ENCODE results near the gene SSH3.

SSH3 gene

GRCh38 chr11:67279589-67280340, 23.6 kb upstream of the SSH3 start:
- no peak for DNase-seq (ENCODE audit: low read depth in 2 of 2)

DNA sequence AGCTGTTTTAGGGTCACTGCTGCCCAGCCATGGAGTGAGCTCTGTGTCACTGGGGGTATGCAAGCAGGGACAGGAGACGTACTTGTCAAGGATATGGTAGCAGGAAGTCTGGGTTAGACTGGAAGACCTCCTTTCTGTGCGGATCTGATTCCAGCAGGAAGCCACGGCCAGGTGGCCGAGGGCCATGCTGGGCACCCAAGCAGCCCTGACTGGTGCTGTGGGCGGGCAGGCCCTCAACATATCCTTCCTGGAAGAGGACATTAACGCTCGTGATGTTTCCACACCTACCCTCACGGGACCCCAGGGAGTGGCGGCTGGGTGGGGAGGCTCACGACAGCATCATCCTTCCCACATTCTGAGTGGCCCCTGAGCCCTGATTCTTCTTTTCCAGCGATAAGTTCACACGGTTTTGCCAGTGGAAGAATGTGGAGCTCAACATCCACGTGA, 23.0 kb upstream of the SSH3 start:
- DNase-seq (ENCODE audit: low read depth in 2 of 2) = no peak

- no peak for DNase-seq (ENCODE audit: low read depth in 2 of 2)
Observed at GRCh38 chr11:67280788-67281551, 22.4 kb upstream of the SSH3 start.

GRCh38 chr11:67281552-67282150, 21.7 kb upstream of the SSH3 start:
- DNase-seq (ENCODE audit: low read depth in 2 of 2) = no peak

DNA sequence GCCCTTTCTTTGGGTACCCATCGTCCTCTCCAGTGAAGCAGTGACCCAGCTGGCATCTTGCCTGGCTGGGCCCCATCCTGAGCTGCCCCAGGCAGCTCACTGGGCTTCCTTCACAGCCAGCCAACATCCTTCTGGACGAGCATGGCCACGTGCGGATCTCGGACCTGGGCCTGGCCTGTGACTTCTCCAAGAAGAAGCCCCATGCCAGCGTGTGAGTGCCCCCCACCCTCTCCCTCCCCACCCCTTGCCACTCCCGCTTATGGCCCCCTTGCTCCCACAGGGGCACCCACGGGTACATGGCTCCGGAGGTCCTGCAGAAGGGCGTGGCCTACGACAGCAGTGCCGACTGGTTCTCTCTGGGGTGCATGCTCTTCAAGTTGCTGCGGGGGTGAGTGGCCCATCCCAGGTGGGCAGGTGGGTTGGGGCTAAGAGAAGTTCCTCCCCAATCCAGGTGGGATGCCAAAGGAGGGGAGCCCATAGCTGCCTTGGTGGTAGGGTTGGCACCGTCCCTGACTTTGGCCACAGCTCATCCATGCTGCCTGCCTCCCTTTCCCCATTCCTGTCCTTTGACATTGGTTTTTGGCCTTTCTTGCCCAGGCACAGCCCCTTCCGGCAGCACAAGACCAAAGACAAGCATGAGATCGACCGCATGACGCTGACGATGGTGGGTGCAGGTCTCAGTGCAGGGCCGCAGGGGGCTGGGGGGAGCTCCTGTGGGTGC, 21.0 kb upstream of the SSH3 start:
- no peak for DNase-seq (ENCODE audit: low read depth in 2 of 2)

GRCh38 chr11:67282876-67283371, 20.4 kb upstream of the SSH3 start:
- DNase-seq (ENCODE audit: low read depth in 2 of 2) = no peak

DNA sequence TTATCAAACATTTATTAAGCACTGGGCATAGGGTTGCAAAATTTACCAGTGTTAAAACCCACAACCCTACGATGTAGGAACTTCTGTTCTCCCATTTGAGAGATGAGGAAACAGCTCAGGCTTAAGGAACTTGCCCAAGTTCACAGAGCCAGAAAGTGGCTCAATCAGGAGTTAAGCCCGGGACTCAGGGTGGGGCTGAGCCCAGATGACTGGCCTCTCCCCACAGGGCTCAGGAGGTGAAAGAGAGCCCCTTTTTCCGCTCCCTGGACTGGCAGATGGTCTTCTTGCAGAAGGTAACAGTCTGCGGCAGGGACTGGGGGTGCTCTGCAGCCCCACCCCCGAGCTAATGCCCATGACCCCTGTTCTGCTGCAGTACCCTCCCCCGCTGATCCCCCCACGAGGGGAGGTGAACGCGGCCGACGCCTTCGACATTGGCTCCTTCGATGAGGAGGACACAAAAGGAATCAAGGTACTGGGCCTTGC, 19.8 kb upstream of the SSH3 start:
- no peak for DNase-seq (ENCODE audit: low read depth in 2 of 2)

GRCh38 chr11:67284811-67285540, 18.4 kb upstream of the SSH3 start:
- DNase-seq (ENCODE audit: low read depth in 2 of 2) = no peak

- no peak for DNase-seq (ENCODE audit: low read depth in 2 of 2)
Observed at GRCh38 chr11:67285541-67286498, 17.5 kb upstream of the SSH3 start.

DNA sequence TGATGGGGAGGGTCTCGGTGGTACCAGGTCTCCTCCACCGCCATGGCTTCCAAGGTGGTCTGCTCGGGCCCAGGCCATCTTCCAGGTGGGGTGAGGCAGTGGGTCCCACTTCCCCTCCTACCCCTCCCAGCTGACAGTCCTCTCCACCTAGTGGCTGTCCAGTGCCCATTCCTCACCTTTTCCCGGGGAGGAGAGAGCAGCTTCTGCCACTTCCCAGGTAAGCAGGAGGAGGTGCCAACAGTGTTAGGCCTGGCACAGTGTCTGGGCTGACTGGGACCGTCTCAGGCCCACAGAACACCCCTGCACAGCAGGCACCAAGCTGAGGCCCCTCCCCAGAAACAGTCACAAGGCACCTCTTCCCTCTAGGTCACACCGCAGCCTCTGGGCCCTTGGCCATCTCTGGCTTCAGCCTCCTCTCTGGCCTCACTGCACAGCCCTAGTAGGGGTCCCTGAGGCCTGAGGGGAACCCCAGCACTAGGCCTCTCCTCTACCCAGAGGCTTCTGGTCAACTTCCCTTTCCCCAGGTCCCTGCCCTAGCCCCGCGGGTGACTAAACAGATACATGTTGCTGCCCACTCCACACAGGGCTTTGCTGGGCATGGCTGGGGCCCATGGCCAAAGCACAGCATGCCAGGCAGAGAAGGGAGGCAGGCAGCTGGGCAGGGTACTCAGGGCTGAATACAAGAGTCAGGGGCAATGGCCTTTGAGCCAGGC, 16.6 kb upstream of the SSH3 start:
- DNase-seq (ENCODE audit: low read depth in 2 of 2) = no peak

- DNase-seq (ENCODE audit: low read depth in 2 of 2) = no peak
Observed at GRCh38 chr11:67287355-67288197, 15.8 kb upstream of the SSH3 start.

DNA sequence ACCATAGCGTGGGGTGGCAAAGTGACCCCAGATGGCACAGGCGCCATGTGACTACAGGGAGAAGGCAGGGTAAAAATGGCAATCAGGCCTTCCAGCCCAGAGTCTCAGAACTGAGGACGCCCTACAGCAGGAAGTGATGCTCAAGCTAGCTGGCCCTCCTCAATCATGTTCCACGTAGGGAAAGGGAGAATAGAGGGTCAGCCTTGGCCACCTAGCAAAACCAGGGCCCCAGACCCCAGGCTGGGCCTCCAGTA, 15.2 kb upstream of the SSH3 start:
- DNase-seq (ENCODE audit: low read depth in 2 of 2) = no peak

DNA sequence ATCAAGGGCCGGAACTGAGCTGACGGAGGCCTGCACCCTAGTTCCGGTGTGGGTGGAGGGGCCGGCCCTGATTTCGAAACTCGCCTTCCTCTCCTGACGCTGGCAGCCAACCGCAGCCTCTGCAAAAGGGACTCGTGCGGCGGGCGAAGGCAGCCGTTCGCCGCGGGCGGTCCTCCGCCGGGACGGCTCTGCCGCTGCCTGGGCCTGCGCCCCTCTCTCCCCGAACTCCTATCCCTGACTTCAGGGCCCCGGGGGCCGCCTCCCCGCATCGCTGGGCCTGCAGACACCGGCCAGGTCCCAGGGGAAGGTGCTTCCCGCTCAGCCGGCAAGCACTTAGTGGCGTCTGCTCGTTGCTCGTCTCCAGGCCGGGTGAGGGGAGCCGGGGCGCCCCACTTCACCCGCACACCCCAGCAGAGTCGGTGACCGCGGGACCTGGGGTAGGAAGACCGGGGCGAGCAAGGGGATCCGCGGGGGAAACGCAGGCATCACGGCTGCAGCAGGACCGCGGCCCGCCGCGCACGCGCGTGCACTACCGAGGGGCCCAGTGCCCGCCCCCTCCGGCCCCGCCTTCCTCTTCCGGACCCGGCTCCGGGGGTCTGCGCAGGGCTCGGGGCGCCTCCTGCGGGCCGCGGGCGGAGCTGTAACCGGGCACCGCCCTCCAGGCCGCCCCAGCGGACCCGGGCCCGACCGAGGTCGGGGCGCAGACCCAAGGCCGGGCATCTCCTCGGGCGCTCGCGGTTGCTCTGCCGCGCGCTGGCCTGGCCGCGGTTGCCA, 14.7 kb upstream of the SSH3 start:
- DNase-seq (ENCODE audit: low read depth in 2 of 2) = peak; percentile 74 to 81

- no peak for DNase-seq (ENCODE audit: low read depth in 2 of 2)
Observed at GRCh38 chr11:67289226-67289650, 14.1 kb upstream of the SSH3 start, which contains the start of gene ANKRD13D. TSS of gene ANKRD13D (plus strand) at chr11:67289303. CDS start at chr11:67289461, 158 bp downstream.

- DNase-seq (ENCODE audit: low read depth in 2 of 2) = no peak
Observed at GRCh38 chr11:67289651-67290479, 13.5 kb upstream of the SSH3 start.

GRCh38 chr11:67290801-67291200, 12.5 kb upstream of the SSH3 start:
- no peak for DNase-seq (ENCODE audit: low read depth in 2 of 2)

Data from activated CD8-positive, alpha-beta memory T cell treated with anti-CD3 and anti-CD28 coated beads for 4 hours (primary cell).